ENCODE results near the gene ASH1L.
A peak's percentile ranks its signal among the peaks of the same experiment; 100 is the strongest.
"Not testable (repeated sequence)": the region's sequence is repeated elsewhere in the genome, so short reads cannot be mapped to it uniquely, and the experiment has no call there.

Gene ASH1L, protein sequence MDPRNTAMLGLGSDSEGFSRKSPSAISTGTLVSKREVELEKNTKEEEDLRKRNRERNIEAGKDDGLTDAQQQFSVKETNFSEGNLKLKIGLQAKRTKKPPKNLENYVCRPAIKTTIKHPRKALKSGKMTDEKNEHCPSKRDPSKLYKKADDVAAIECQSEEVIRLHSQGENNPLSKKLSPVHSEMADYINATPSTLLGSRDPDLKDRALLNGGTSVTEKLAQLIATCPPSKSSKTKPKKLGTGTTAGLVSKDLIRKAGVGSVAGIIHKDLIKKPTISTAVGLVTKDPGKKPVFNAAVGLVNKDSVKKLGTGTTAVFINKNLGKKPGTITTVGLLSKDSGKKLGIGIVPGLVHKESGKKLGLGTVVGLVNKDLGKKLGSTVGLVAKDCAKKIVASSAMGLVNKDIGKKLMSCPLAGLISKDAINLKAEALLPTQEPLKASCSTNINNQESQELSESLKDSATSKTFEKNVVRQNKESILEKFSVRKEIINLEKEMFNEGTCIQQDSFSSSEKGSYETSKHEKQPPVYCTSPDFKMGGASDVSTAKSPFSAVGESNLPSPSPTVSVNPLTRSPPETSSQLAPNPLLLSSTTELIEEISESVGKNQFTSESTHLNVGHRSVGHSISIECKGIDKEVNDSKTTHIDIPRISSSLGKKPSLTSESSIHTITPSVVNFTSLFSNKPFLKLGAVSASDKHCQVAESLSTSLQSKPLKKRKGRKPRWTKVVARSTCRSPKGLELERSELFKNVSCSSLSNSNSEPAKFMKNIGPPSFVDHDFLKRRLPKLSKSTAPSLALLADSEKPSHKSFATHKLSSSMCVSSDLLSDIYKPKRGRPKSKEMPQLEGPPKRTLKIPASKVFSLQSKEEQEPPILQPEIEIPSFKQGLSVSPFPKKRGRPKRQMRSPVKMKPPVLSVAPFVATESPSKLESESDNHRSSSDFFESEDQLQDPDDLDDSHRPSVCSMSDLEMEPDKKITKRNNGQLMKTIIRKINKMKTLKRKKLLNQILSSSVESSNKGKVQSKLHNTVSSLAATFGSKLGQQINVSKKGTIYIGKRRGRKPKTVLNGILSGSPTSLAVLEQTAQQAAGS (N-terminal part only)

DNA sequence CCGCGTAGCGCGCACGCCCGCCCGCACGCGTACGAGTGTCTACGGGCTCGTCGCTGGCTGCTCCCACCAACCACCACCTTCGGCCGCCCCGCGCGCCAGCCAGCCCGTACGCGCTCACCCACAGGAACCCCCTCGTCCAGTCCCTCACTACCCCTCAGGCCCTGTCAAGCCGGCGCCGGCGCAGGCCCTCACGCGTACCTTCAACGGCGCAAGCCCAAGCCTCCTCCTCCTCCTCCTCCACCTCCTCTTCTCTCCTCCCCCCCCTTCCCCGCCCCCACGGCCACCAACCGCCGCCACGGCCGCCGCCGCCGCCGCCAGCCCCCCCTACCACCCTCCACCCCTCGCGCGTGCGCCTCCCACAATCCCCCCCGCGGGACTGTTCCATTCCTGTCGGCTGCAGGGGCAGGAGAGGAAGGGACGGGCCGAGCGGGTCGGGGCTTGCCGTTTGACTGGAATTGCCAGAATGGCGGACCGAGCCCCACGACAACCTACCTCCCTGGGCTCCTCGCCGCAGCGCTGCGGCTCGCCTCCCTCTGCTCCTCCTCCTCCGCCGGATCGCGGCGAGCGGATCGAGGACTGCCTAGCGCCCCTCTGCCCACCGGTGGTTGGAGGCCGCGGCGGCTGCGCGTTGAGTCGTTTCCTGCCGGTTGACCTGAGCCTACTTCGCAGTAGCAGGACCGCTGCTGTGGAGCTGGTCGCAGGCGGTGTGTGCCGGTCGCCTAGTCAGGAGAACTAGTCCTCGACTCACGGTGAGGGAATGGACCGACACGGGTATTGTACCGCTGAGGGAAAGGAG is at the start of gene ASH1L:
TSS of gene ASH1L (minus strand) at position 223 of the 796 bp plus-strand sequence. CDS start 41,284 bp downstream, outside the sequence.
- DNase-seq (ENCODE audit: low read depth), result peak; percentile 68

DNA sequence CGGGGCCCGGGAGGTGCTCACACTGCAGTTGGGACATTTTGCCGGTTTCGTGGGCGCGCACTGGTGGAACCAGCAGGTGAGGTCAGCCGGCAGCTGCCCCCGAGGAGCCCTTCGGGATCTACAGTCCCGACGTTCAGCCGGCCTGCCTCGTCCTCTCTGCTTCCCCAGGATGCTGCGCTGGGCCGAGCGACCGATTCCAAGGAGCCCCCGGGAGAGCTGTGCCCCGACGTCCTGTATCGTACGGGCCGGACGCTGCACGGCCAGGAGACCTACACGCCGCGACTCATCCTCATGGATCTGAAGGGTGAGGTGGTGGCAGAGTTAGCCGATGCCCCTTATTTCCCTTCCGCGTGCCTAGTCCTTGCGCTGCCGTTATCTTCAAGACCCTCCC is 47.6 kb upstream of the ASH1L start:
- not testable (repeated sequence) for DNase-seq (ENCODE audit: low read depth)

DNA sequence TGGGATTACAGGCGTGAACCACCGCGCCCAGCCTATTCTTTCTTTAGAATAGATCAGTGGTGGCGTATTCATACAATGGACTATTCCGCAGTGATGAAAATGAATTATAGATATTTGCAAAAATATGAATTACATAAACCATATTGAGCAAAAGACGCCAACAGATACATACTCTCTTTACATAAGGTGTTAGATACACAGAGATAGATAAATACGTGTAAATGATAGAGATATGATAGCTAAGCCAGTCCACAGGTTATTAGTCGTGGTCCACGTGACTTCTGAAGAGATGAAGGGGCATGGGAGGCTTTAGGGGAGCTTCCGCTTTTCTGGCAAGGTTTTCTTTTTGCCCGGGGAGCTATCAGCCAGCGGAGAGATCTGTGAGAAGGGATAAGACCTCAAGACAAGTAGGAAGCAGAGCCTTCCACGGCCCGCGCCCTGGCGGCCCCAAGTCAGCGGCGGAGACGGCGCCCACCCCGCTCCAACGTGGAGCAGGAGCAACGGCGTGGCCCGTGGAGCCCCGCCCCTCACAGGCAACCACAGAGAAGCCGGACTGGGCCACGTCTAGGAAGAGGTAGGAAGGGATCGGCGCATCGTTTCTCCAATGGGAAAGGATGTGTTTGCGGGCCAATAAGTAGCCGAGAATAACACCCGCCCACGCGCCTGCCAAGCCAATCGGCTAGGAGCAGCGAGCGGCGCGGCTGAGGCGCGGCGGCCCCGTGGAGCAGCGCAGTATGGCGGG is 47.1 kb upstream of the ASH1L start, which contains the start of gene MSTO1:
TSS of gene MSTO1 (plus strand) at position 704 of the 742 bp plus-strand sequence. CDS start at position 735, 31 bp downstream.
- DNase-seq (ENCODE audit: low read depth), result peak; percentile 87

DNA sequence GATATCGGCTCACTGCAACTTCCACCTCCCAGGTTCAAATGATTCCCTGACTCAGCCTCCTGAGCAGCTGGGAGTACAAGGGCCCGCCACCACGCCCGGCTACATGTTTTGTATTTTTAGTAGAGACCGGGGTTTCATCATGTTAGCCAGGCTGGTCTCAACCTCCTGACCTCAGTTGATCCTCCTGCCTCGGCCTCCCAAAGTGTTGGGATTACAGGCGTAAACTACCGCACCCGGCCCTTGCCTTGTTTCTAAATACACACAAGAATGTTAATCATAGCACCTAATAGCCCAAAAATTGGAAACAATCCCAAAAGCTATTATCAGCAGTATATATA is 46.3 kb upstream of the ASH1L start:
- no peak for DNase-seq (ENCODE audit: low read depth)

DNA sequence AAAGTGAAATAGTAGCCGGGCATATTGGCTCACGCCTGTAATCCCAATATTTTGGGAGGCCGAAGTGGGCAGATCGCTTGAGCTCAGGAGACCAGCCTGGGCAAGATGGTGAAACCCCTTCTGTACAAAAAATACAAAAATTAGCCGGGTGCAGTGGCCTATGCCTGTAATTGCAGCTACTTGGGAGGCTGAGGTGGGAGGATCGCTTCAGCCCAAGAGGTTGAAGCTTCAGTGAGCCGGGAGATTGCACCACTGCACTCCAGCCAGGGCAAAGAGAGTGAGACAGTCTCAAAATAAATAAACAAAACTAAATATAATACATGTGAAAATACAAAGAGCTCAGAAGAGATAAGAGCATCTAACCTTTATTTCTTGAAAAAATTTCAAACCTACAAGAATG is 45.1 kb upstream of the ASH1L start:
- no peak for DNase-seq (ENCODE audit: low read depth)

DNA sequence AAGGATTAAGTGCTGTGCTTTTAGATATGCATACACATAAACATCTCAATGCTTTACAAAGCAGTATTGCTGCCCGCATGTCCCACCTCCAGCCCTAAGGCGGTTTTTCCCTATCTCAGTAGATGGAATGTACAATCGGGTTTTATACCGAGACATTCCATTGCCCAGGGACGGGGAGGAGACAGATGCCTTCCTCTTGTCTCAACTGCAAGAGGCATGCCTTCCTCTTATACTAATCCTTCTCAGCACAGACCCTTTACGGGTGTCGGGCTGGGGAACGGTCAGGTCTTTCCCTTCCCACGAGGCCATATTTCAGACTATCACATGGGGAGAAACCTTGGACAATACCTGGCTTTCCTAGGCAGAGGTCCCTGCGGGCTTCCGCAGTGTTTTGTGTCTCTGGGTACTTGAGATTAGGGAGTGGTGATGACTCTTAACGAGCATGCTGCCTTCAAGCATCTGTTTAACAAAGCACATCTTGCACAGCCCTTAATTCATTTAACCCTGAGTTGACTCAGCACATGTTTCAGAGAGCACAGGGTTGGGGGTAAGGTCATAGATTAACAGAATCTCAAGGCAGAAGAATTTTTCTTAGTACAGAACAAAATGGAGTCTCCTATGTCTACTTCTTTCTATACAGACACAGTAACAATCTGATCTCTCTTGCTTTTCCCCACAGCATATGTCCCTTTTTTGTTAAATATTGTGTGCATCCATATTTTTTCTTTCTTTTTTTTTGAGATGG is 37.4 kb upstream of the ASH1L start:
- not testable (repeated sequence) for DNase-seq (ENCODE audit: low read depth)

DNA sequence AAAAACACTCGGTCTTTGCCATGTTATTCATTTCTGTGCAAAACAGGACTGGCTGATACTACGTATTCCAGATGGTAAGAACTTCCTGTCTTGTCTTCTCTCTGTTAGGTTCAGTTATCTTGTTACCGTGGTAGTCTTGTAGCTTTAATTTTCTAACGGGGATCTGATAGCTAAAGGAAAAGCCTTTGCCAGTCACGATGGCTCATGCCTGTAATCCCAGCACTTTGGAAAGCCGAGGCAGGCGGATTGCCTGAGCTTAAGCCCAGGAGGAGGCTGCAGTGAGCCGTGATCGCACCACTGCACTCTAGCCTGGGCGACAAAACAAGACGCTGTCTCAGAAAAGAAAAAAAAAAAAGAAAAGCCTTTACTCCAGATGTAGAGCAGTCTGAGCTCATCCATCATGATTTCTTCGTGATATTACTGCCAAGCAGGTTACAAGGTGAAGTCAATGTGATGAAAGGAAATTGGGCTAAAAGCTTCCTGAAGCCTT is 36.3 kb upstream of the ASH1L start:
- peak; percentile 13 for DNase-seq (ENCODE audit: low read depth)

DNA sequence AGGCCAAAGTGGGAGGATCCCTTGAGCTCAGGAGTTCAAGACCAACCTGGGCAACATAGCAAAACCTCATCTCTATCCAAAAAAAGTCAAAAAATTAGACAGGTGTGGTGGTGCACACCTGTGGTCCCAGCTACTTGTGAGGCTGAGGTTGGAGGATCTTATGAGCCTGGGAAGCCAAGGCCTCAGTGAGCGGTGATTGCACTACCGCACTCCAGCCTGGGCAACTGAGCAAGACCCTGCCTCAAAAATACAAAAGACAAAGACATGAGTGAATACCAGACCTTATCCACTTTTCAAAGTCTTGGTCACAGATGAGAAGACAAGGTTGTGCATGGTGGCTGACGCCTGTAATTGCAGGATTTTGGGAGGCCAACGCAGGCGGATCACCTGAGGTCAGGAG is 34.3 kb upstream of the ASH1L start:
- DNase-seq (ENCODE audit: low read depth), result no peak

DNA sequence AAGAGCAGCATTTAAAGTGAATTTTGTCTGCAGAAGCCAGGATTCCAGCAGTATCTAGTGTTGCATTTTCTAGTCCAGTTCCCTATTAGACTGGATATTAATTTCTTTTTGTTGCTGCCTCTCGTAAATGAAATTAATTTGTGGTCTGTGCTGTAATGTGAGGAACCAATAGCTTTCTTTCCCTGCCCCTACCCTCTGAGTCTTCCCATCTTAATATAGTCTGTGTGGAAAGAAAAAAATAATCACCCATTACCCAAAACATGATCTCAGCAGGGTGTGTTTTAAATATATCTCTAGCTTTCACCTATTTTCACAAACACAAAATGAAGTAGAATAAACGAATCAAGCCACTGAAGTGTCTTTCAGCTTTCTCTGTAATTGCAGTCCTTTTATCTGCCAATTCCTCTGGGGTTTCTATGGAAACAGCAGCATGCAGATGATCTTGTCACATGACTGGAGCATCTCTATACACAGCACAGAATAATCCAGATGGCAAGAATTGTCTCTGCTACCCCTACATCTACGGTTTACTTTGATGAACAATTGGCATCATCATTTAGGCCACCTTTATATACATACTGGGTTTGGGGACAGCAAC is 33.4 kb upstream of the ASH1L start:
- DNase-seq (ENCODE audit: low read depth), result not testable (repeated sequence)

DNA sequence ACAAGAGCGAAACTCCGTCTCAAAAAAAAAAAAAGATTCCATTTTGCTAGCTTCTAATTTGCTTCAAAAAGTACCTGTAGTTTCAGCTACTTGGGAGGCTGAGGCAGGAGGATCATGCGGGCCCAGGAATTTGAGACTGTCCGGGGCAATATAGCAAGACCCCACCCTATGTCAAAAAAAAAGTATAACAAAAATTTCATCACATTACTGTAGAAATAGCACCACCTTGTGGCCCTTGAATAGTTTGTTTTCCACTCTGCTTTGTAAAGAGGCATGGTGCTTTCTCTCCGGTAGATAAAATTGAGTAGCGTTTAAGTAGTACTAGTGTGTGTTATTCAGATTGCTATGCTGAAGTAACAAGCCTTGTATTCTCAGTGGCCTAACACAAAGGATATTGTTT is 29.2 kb upstream of the ASH1L start:
- peak; percentile 11 for DNase-seq (ENCODE audit: low read depth)

DNA sequence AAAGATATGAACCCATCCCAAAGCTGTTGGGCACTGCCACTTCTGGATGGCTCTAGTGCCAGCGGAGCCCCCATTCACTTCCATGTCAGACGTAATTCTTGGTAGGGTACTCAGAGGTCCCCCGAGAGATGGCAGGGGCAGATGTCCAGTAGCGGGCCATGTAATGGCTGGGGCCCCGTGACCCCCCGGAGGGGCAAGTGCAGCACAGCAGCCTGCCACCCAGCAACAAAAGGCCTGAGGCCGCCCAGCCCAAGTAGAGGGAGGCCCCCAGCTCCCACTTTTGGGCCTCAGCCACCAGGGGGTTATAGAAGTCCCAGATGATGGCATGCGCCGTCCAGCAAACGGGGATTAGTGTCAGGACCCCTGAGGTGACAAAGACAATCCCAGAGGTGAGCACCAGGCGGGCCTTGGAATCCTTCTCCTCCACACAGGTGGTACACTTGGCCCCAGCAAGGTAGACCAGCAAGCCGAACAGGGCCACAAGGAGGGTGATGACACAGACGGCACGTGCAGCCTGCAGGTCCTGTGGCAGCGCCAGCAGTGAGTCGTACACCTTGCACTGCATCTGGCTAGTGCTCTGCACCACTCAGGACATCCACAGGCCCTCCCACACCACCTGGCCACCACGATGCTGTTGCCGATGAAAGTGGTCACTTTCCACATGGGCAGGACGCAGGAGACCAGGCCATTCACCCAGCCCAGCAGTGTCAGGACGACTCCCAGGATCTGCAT is 28.1 kb upstream of the ASH1L start:
- DNase-seq (ENCODE audit: low read depth), result not testable (repeated sequence)

DNA sequence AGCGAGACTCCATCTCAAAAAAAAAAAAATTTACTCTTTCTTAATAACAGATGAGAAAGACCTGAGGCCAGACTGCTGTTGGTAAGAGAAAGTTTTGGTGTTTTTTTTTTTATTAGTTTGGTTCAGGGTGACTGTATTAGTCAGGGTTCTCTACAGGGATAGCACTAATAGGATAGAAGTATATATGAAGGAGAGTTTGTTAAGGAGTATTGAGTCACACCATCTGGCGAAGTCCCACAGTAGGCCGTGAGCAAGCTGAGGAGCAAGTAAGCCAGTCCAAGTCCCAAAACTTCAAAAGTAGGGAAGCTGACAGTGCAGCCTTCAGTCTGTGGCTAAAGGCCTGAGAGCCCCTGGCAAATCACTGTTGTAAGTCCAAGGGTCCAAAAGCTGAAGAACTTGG is 26.7 kb upstream of the ASH1L start:
- not testable (repeated sequence) for DNase-seq (ENCODE audit: low read depth)

DNA sequence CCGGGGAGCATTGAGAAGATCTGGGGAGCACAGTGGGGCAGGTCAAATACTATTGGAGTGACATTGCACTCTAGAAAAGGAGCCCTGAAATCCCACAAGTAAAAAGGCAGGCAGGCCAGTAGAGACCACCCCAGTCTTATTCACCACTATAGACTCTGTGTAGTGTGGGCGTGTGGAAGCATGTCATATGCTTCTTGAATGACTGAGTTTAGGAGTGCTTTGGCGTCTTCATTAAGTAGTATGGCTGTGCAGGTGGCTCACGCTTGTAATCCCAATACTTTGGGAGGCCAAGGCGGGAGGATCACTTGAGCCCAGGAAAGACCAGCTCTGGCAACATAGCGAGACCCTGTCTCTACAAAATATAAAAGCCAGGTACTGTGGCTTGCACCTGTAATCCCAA is 21.2 kb upstream of the ASH1L start:
- not testable (repeated sequence) for DNase-seq (ENCODE audit: low read depth)

DNA sequence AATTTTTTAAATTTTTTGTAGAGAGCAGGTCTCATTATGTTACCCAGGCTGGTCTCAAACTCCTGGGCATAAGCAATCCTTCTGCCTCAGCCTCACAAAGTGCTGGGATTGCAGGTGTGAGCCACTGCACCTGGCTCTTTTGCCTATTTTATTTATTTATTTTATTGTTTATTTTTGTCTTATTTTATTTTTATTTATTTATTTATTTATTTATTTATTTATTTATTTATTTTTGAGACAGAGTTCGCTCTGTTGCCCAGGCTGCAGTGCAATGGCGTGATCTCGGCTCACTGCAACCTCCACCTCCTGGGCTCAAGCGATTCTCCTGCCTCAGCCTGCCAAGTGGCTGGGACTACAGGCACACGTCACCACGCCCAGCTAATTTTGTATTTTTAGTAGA is 13.0 kb upstream of the ASH1L start:
- not testable (repeated sequence) for DNase-seq (ENCODE audit: low read depth)

DNA sequence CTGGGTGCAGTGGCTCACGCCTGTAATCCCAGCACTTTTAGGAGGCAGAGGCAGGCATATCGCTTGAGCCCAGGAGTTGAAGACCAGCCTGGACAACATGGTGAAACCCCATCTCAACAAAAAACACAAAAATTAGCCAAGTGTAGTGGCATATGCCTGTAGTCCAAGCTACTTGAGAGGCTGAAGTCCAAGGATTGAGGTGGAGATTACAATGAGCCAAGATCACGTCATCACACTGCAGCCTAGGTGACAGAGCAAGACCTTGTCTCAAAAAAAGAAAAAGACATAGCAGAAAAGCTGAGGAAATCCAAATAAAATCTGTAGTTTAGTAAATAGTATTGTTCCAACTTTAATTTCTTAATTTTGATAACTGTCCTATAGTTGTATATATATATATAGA is 11.5 kb upstream of the ASH1L start:
- no peak for DNase-seq (ENCODE audit: low read depth)

DNA sequence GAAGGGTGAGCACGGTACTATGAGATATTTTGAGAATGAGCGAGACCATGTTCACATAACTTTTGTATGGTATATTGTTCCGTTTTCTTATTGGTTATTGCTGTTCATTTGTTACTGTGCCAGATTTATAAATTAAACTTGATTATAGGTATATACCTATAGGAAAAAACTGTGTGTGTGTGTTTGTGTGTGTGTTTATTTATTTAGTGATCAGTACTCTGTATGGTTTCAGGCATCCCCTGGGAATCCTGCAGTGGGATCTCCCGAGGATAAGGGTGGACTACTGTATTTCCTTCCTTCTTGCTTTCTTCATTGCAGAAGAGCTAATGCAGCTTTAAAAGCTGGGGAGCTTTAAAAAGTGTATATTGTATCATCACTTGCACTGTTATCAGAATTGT is 8.0 kb upstream of the ASH1L start:
- no peak for DNase-seq (ENCODE audit: low read depth)

DNA sequence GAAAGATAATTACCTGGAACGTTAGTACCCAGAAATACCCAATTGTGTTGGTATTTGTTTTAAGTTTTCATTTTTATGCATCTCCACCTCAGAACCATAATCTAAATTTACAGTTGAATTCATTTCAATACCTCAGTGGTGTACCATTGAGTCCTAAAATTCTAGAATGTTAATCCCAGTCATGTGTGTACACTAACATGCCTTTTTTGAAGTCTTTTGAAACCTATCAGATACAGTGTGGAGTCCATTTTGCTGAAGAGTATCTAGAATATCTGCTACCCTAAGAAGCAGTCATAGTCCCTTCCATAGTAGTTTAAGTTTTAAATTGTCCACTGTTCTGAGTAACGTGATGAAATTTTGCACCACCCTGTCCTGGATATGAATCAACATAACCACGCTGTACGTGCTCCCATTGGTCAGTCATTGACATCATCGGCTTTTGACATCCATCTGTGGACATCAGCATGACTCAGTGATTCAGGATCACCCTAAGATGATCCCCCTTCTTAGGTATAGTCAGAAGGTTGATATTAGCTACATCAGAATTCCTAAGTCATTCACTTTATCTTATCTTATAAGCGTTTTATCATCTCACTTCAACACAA is 7.5 kb upstream of the ASH1L start:
- DNase-seq (ENCODE audit: low read depth), result no peak

DNA sequence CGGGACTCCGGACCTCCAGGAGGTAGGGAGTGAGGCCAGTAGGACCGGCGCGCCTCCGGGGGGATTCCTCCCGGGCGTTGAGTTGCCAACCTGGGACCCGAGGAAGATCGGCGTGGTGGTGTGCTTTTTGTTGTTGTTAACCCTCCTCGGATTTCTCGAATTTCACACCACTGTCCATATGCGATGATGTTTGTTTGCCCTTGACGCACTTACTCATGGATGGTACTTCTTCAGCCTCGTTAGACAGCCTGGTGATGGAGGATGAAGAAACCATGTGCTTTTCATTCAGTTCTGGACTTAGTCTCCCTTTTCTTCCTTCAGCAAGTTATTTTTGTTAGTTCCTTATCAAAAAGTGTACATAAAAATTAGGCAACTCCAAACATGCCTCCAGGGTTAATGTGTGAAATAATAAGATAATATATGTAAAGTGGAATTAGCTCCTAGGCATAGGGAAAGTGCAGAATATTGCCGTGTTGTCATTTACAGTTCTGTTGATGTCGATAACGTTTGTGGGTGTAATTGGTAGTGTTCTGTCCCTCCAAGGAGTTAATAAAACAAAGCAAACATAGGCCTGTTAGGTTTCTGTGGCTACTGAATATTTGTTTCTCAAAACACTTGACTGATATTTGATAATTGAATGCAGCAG is 897 bp upstream of the ASH1L start:
- not testable (repeated sequence) for DNase-seq (ENCODE audit: low read depth)

All from GM04503 (cell line).